Left ventricle myocardium inferior (tissue), 1 donor: ENCODE results near the gene PDF. TPM values are rescaled to one million over a fixed set of nuclear protein-coding genes. Genes with fewer than 3 reads are reported as not detected.

Experiments used
- DNase-seq: peaks from one replicate; pipeline ENCODE4 v3.0.0-alpha.2; 2020
- H3K27ac ChIP-seq: fragments of 200-600 bp; replicated peaks from 2 replicates; pipeline ENCODE4 v1.8.0; 2021
- H3K27me3 ChIP-seq: fragments of 200-600 bp; 2 replicates; pipeline ENCODE4 v1.8.0; 2021; ENCODE audit warnings: low read depth
- H3K36me3 ChIP-seq: fragments of 200-600 bp; 2 replicates; pipeline ENCODE4 v1.8.0; 2021
- H3K4me1 ChIP-seq: fragments of 200-600 bp; 2 replicates; pipeline ENCODE4 v1.8.0; 2021
- H3K4me3 ChIP-seq: fragments of 200-600 bp; 2 replicates; pipeline ENCODE4 v1.8.0; 2021; ENCODE audit warnings: mild to moderate bottlenecking, moderate library complexity
- H3K9me3 ChIP-seq: fragments of 200-600 bp; replicated peaks from 2 replicates; pipeline ENCODE4 v1.8.0; 2021
- CTCF ChIP-seq: fragments of 200-600 bp; IDR thresholded peaks from 2 replicates; pipeline ENCODE4 v1.8.0; 2021; ENCODE audit warnings: antibody characterized with exemption, mild to moderate bottlenecking, borderline replicate concordance
- intact Hi-C: fragments of 100-400 bp; cut with micrococcal nuclease; formaldehyde crosslinking; loops from one replicate; pipeline ENCODE4 v1.11.0; 2022
- total RNA-seq: library from RNA; stranded (reverse); fragmentation: NEBNext Ultra II Directional; extraction: Animal tissue kit (Norgen Biotek cat#: 25700); gene quantifications from one replicate; pipeline ENCODE4 v1.2.1, GENCODE V29; 2021
- donor health status: DM: no; HTN: yes; CAD: no; lungs with severe emphysema.

The PDF gene
- total RNA-seq, 1 donor from 2014 or later, result 6.0 TPM

DNA sequence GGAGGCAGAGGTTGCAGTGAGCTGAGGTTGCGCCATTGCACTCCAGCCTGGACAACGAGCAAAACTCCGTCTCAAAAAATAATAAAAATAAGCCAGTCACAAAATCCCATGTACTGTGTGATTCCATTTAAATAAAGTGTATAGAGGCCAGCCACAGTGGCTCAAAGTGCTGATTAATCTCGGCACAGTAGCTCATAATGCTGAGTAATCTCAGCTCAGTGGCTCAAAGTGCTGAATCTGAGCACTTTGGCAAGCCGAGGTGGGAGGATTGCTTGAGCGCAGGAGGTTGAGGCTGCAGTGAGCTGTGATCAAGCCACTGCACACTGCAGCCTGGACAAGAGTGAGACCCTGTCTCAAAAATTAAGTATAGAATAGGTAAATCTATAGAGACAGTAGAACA, 16.3 kb upstream of the PDF start:
- no peak overlapping the region for H3K4me3 ChIP-seq
- TF ChIP-seq CTCF, result no peak
- no peaks in the 10 kb centered on the region for H3K27me3 ChIP-seq
- no peaks in the 10 kb centered on the region for H3K4me1 ChIP-seq
- peaks cover 38% of the 10 kb centered on the region for H3K36me3 ChIP-seq
- no peaks in the 10 kb centered on the region for H3K9me3 ChIP-seq
- no peak overlapping the region for H3K27ac ChIP-seq
- no peak for DNase-seq
- intact Hi-C loops, result no loop called here

- peaks cover 41% of the 10 kb centered on the region for H3K36me3 ChIP-seq
- no peak for DNase-seq
- peaks cover 5% of the 10 kb centered on the region for H3K4me1 ChIP-seq
- intact Hi-C loops, result no loop called here
- no peak overlapping the region for H3K4me3 ChIP-seq
- no peaks in the 10 kb centered on the region for H3K9me3 ChIP-seq
- H3K27ac ChIP-seq, result no peak overlapping the region
- no peak for TF ChIP-seq CTCF
- no peaks in the 10 kb centered on the region for H3K27me3 ChIP-seq
Measured at GRCh38 chr16:69345923-69346322, 15.5 kb upstream of the PDF start.

GRCh38 chr16:69344171-69344570, 13.8 kb upstream of the PDF start:
- no peak for DNase-seq
- no peaks in the 10 kb centered on the region for H3K27me3 ChIP-seq
- intact Hi-C loops, result no loop called here
- H3K36me3 ChIP-seq, result peaks cover 33% of the 10 kb centered on the region
- no peaks in the 10 kb centered on the region for H3K9me3 ChIP-seq
- H3K27ac ChIP-seq, result no peak overlapping the region
- peaks cover 21% of the 10 kb centered on the region for H3K4me1 ChIP-seq
- no peak for TF ChIP-seq CTCF
- no peak overlapping the region for H3K4me3 ChIP-seq

DNA sequence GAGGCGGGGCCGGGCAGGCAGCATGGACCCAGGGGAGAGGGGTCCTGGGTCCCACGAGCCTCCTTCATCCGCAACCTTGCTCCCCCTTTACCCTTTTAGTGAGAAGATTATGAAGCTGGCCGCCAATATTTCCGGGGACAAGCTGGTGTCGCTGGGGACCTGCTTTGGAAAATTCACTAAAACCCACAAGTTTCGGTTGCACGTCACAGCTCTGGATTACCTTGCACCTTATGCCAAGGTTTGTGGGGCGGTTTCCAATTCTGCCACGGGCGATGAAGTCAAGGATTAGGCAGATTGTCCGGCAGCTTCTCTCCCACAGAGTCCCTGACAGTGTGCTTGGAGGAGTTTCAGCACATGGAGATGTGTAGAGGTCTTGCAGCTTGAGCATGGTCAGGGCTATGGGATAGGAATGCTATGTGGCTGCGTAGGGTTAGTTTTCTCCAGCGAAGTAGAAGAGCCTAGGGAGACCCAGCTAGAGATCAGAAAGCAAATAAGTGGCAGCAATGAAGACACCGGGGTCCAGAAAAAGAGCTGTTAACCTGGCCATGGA, 9.8 kb upstream of the PDF start:
- H3K4me3 ChIP-seq, result peak overlapping the region; percentile 93
- intact Hi-C loops, result no loop called here
- DNase-seq, result no peak
- no peak for TF ChIP-seq CTCF
- H3K36me3 ChIP-seq, result peaks cover 52% of the 10 kb centered on the region
- no peaks in the 10 kb centered on the region for H3K9me3 ChIP-seq
- H3K27ac ChIP-seq, result peak overlapping the region; percentile 95
- H3K4me1 ChIP-seq, result peaks cover 41% of the 10 kb centered on the region
- no peaks in the 10 kb centered on the region for H3K27me3 ChIP-seq

- intact Hi-C loops, result no loop called here
- Histone ChIP-seq H3K36me3 (peaks cover 58% of the 10 kb centered on the region), H3K27ac (peak within 1 kb of the TSS; percentile 95)
Measured at GRCh38 chr16:69339289-69340094, 9.1 kb upstream of the PDF start, which contains the start of the genes COG8 and NIP7. Gene COG8, minus strand, starts transcription at chr16:69339564. Its CDS starts 12 bp downstream, at chr16:69339552. Gene NIP7, plus strand, starts transcription at chr16:69339772. Its CDS starts 58 bp downstream, at chr16:69339830.

More at GRCh38 chr16:69339289-69340094, 9.1 kb upstream of the PDF start, which contains the start of the genes COG8 and NIP7:
- peak; percentile 89 for TF ChIP-seq CTCF
- Histone ChIP-seq H3K9me3 (no peaks in the 10 kb centered on the region), H3K27me3 (no peaks in the 10 kb centered on the region), H3K4me3 (peak within 1 kb of the TSS; percentile 93), H3K4me1 (peaks cover 41% of the 10 kb centered on the region)
- DNase-seq, result peak; percentile 94
